SK-N-SH (cell line): ENCODE measurements around the gene RHOT1. TPM values are rescaled to one million over a fixed set of nuclear protein-coding genes. Genes with fewer than 3 reads are reported as not detected.

Experiments
- CTCF ChIA-PET: fragments of 300-600, 350-600 bp; formaldehyde crosslinking; extraction: SDS; loops from one replicate; lab custom pipeline; 2021; lab: Yijun Ruan, JAX
- POLR2A ChIA-PET: fragments of 350-600 bp; sonication (Branson Sonifier 250); formaldehyde crosslinking; extraction: SDS; loops from one replicate; lab custom pipeline; 2020; ENCODE audit warnings: antibody characterized with exemption, inconsistent platforms; lab: Yijun Ruan, JAX
- DNase-seq: peaks from one replicate; pipeline ENCODE4 v3.0.0; 2012
- H2AFZ ChIP-seq: fragments of 200-600 bp; sonication (generic); 2 replicates; pipeline ENCODE4 v1.8.1; 2016; ENCODE audit warnings: antibody characterized with exemption, mild to moderate bottlenecking, low read depth
- H3F3A ChIP-seq: fragments of 200-600 bp; sonication (generic); replicated peaks from 2 replicates; pipeline ENCODE3; 2016; ENCODE audit warnings: antibody characterized with exemption, mild to moderate bottlenecking; ENCODE audit not compliant: insufficient read depth
- H3K27ac ChIP-seq, 2 experiments: fragments of 200-500 bp in 1 of 2; fragments of 200-600 bp in 1 of 2; sonication (Bioruptor generic) in 1 of 2; sonication (generic), shearing (Covaris generic) in 1 of 2; 2 replicates each; pipeline versions ENCODE4 v1.5.1 to v1.6.1; 2014 to 2016; ENCODE audit warnings: low read depth in 2 of 2, inconsistent platforms in 1 of 2, low read length in 1 of 2, mild to moderate bottlenecking in 1 of 2, mixed read lengths in 1 of 2
- H3K27me3 ChIP-seq: fragments of 200-600 bp; sonication (generic), shearing (Covaris generic); 2 replicates; pipeline ENCODE4 v1.6.1; 2016; ENCODE audit warnings: mixed run types; ENCODE audit not compliant: insufficient read depth
- H3K36me3 ChIP-seq, 2 experiments: fragments of 200-500 bp in 1 of 2; fragments of 200-600 bp in 1 of 2; sonication (Bioruptor generic) in 1 of 2; sonication (generic) in 1 of 2; replicated peaks in 1 of 2; 2 replicates each; pipeline versions ENCODE3 to v1.5.1; 2014 to 2016; ENCODE audit warnings: low read length in 1 of 2, mild to moderate bottlenecking in 1 of 2; ENCODE audit not compliant: insufficient read depth in 2 of 2, control insufficient read depth in 1 of 2
- H3K4me1 ChIP-seq, 2 experiments: fragments of 200-500 bp in 1 of 2; fragments of 200-600 bp in 1 of 2; sonication (Bioruptor generic) in 1 of 2; sonication (generic), shearing (Covaris generic) in 1 of 2; 2 replicates each; pipeline versions ENCODE4 v1.5.1 to v1.6.1; 2014 to 2016; ENCODE audit warnings: low read depth in 1 of 2, low read length in 1 of 2, mixed run types in 1 of 2; ENCODE audit not compliant: insufficient read depth in 2 of 2, control insufficient read depth in 1 of 2
- H3K4me2 ChIP-seq: fragments of 200-600 bp; sonication (generic), shearing (Covaris generic); 2 replicates; pipeline ENCODE4 v1.6.1; 2017; ENCODE audit warnings: mixed run types
- H3K4me3 ChIP-seq, 2 experiments: fragments of 200-500 bp in 1 of 2; fragments of 200-600 bp in 1 of 2; sonication (Bioruptor generic) in 1 of 2; sonication (generic), shearing (Covaris generic) in 1 of 2; 2 replicates each; pipeline versions ENCODE4 v1.5.1 to v1.8.1; 2014 to 2016; ENCODE audit warnings: low read depth in 2 of 2, inconsistent platforms in 1 of 2, low read length in 1 of 2, mild to moderate bottlenecking in 1 of 2, mixed read lengths in 1 of 2, moderate library complexity in 1 of 2
- H3K79me2 ChIP-seq: fragments of 200-600 bp; sonication (generic); 2 replicates; pipeline ENCODE4 v1.8.1; 2017; ENCODE audit warnings: mild to moderate bottlenecking; ENCODE audit not compliant: insufficient read depth
- H3K9ac ChIP-seq: fragments of 200-600 bp; sonication (generic); 2 replicates; pipeline ENCODE4 v1.6.1; 2017; ENCODE audit warnings: mixed run types
- H3K9me2 ChIP-seq: fragments of 200-600 bp; sonication (generic); 2 replicates; pipeline ENCODE4 v1.6.1; 2017; ENCODE audit warnings: mixed run types
- H3K9me3 ChIP-seq: fragments of 200-600 bp; sonication (generic); 2 replicates; pipeline ENCODE4 v1.6.1; 2017; ENCODE audit warnings: mixed run types, mild to moderate bottlenecking, moderate library complexity
- H4K20me1 ChIP-seq: fragments of 200-600 bp; sonication (generic); 2 replicates; pipeline ENCODE4 v1.6.1; 2017; ENCODE audit warnings: mild to moderate bottlenecking, mixed run types; ENCODE audit not compliant: insufficient read depth
- CTCF ChIP-seq: fragments of 200-600 bp; sonication (generic); IDR thresholded peaks from 2 replicates; pipeline ENCODE4 v1.6.1; 2017; ENCODE audit warnings: antibody characterized with exemption, mild to moderate bottlenecking, moderate library complexity
- EP300 ChIP-seq, 2 experiments: IDR thresholded peaks; 2 replicates each; pipeline versions ENCODE4 v1.4.0 to v1.6.1; 2012; ENCODE audit warnings: borderline replicate concordance in 1 of 2, low read depth in 1 of 2, low read length in 1 of 2
- FOSL2 ChIP-seq: IDR thresholded peaks from 2 replicates; pipeline ENCODE4 v1.4.0; 2012; ENCODE audit warnings: low read depth, mild to moderate bottlenecking, moderate library complexity, borderline replicate concordance
- FOXJ3 ChIP-seq: sonication (generic); formaldehyde crosslinking; IDR thresholded peaks from 2 replicates; pipeline ENCODE4 v1.5.1; 2020; ENCODE audit warnings: mild to moderate bottlenecking, missing genetic modification reagents
- FOXM1 ChIP-seq: IDR thresholded peaks from 2 replicates; pipeline ENCODE4 v1.4.0; 2012; ENCODE audit warnings: low read depth, mild to moderate bottlenecking
- GATA2 ChIP-seq: sonication (generic); formaldehyde crosslinking; IDR thresholded peaks from 2 replicates; pipeline ENCODE4 v1.5.0; 2020; ENCODE audit warnings: mild to moderate bottlenecking, missing genetic modification reagents
- JUND ChIP-seq: IDR thresholded peaks from 2 replicates; pipeline ENCODE4 v1.4.0; 2012
- MAX ChIP-seq: IDR thresholded peaks from 2 replicates; pipeline ENCODE4 v1.4.0; 2012; ENCODE audit warnings: low read depth
- MEF2A ChIP-seq: IDR thresholded peaks from 2 replicates; pipeline ENCODE4 v1.4.0; 2012; ENCODE audit warnings: low read depth, borderline replicate concordance
- MXI1 ChIP-seq: IDR thresholded peaks from 2 replicates; pipeline ENCODE4 v1.6.1; 2012; ENCODE audit warnings: mild to moderate bottlenecking, low read depth, low read length, improper control_type of control experiment
- NRF1 ChIP-seq: IDR thresholded peaks from 2 replicates; pipeline ENCODE4 v1.6.1; 2012; ENCODE audit warnings: low read depth, mild to moderate bottlenecking, low read length
- PBX3 ChIP-seq: IDR thresholded peaks from 2 replicates; pipeline ENCODE4; 2012
- POLR2AphosphoS5 ChIP-seq: IDR thresholded peaks from 2 replicates; pipeline ENCODE4 v1.6.1; 2012; ENCODE audit warnings: low read depth, low read length
- RFX5 ChIP-seq: IDR thresholded peaks from 2 replicates; pipeline ENCODE4 v1.6.1; 2012; ENCODE audit warnings: mild to moderate bottlenecking, improper control_type of control experiment, low read length
- RXRA ChIP-seq: IDR thresholded peaks from 2 replicates; pipeline ENCODE4 v1.4.0; 2012; ENCODE audit warnings: low read depth, mild to moderate bottlenecking, borderline replicate concordance
- SIN3A ChIP-seq: IDR thresholded peaks from 2 replicates; pipeline ENCODE4 v1.6.1; 2012; ENCODE audit warnings: low read depth, mild to moderate bottlenecking, low read length, moderate library complexity, borderline replicate concordance
- TAF1 ChIP-seq: IDR thresholded peaks from 2 replicates; pipeline ENCODE4 v1.6.1; 2012; ENCODE audit warnings: low read depth, mild to moderate bottlenecking, low read length, moderate library complexity, borderline replicate concordance
- TCF12 ChIP-seq: IDR thresholded peaks from 2 replicates; pipeline ENCODE4 v1.4.0; 2012
- TEAD4 ChIP-seq: IDR thresholded peaks from 2 replicates; pipeline ENCODE4 v1.4.0; 2012; ENCODE audit warnings: mild to moderate bottlenecking, borderline replicate concordance; ENCODE audit not compliant: insufficient read depth
- USF1 ChIP-seq: IDR thresholded peaks from 2 replicates; pipeline ENCODE4 v1.4.0; 2012; ENCODE audit warnings: low read depth, borderline replicate concordance
- YY1 ChIP-seq: IDR thresholded peaks from 2 replicates; pipeline ENCODE4 v1.4.0; 2012; ENCODE audit warnings: low read depth, mild to moderate bottlenecking
- ZBTB33 ChIP-seq: IDR thresholded peaks from 2 replicates; pipeline ENCODE4 v1.4.0; 2012; ENCODE audit warnings: low read depth, borderline replicate concordance
- WGBS: methylation state at CpG from one replicate; pipeline ENCODE4 v1.1.6; 2017; ENCODE audit warnings: low lambda C conversion rate; 5-methylcytosine and 5-hydroxymethylcytosine counted together
- polyA plus RNA-seq, 3 experiments: library from polyadenylated mRNA; depleted of rRNA; stranded (reverse); fragments of >200 nt; gene quantifications; 2 replicates each; pipeline ENCODE4 v1.2.3, GENCODE V29; 2012

The RHOT1 gene
- polyA plus RNA-seq, 1 of the 3 experiments (the other 2 are of a cell fraction) = 25.0 TPM

- H3K36me3 ChIP-seq = peaks cover 0 to 37% of the 10 kb centered on the region in 2 experiments
- H3K9me3 ChIP-seq = no peaks in the 10 kb centered on the region
- H2AFZ ChIP-seq = no peak overlapping the region
- 96% methylated on average over 3 of the region's 3 CpGs for WGBS
- H3K4me1 ChIP-seq = peaks cover 0 to 8% of the 10 kb centered on the region in 2 experiments; a peak in 2 of 4 replicates
- no peak overlapping the region for H3K9ac ChIP-seq
- H3K4me2 ChIP-seq = no peak overlapping the region
- ChIA-PET CTCF (no interaction called here), POLR2A (no interaction called here)
- no peaks in the 10 kb centered on the region for H3K79me2 ChIP-seq
- H3K9me2 ChIP-seq = no peaks in the 10 kb centered on the region
- no peak overlapping the region for H3K4me3 ChIP-seq
- H3K27me3 ChIP-seq = no peaks in the 10 kb centered on the region
- TF ChIP-seq PBX3 (no peak), GATA2 (no peak), USF1 (no peak), EP300 (IDR thresholded peaks at IDR 0.05; ENCODE audit: borderline replicate concordance in 1 of 2, low read depth in 1 of 2, low read length in 1 of 2) (no peak), FOXM1 (no peak), FOXJ3 (no peak), POLR2AphosphoS5 (no peak), TAF1 (no peak), MXI1 (no peak), MAX (no peak), TCF12 (no peak), CTCF (no peak), TEAD4 (no peak)
- peaks cover 32% of the 10 kb centered on the region for H3F3A ChIP-seq
- DNase-seq = no peak
- H3K27ac ChIP-seq = no peak overlapping the region
- H4K20me1 ChIP-seq = no peaks in the 10 kb centered on the region
Observed at GRCh38 chr17:32187271-32187670, 45.0 kb downstream of the RHOT1 start.

GRCh38 chr17:32189343-32189742 is 47.0 kb downstream of the RHOT1 start:
- Histone ChIP-seq H2AFZ (no peak overlapping the region), H3K9me2 (no peaks in the 10 kb centered on the region), H3F3A (peaks cover 42% of the 10 kb centered on the region), H3K4me1 (peaks cover 0 to 13% of the 10 kb centered on the region in 2 experiments; a peak in 2 of 4 replicates), H3K9ac (no peak overlapping the region), H4K20me1 (no peaks in the 10 kb centered on the region), H3K4me2 (no peak overlapping the region), H3K27ac (no peak overlapping the region), H3K79me2 (no peaks in the 10 kb centered on the region; the same call in 1 of the 2 replicates), H3K9me3 (no peaks in the 10 kb centered on the region), H3K36me3 (peaks cover 9 to 36% of the 10 kb centered on the region in 2 experiments), H3K27me3 (no peaks in the 10 kb centered on the region), H3K4me3 (no peak overlapping the region)
- no peak for TF ChIP-seq MEF2A
- TF ChIP-seq FOSL2 = no peak
- TF ChIP-seq PBX3 = no peak
- no peak for TF ChIP-seq JUND
- no peak for TF ChIP-seq USF1
- no peak for TF ChIP-seq FOXJ3
- no peak for TF ChIP-seq RFX5
- no peak for TF ChIP-seq NRF1
- TF ChIP-seq RXRA = no peak
- no peak for TF ChIP-seq ZBTB33
- no peak for TF ChIP-seq YY1
- TF ChIP-seq SIN3A = no peak
- no peak for DNase-seq
- ChIA-PET POLR2A (no interaction called here), CTCF (no interaction called here)
- WGBS = 91% methylated on average over 2 of the region's 2 CpGs
